Activated CD4-positive, alpha-beta T cell treated with anti-CD3 and anti-CD28 coated beads, Interleukin-2, amount 50 U/mL, for 4 hours (primary cell): ENCODE measurements around the gene RNF213.
"Not testable (repeated sequence)": the region's sequence is repeated elsewhere in the genome, so short reads cannot be mapped to it uniquely, and the experiment has no call there.

Experiments
- DNase-seq, 2 experiments: peaks; one replicate each; pipeline ENCODE4 v3.0.0-alpha.2; 2020

RNF213 gene

DNA sequence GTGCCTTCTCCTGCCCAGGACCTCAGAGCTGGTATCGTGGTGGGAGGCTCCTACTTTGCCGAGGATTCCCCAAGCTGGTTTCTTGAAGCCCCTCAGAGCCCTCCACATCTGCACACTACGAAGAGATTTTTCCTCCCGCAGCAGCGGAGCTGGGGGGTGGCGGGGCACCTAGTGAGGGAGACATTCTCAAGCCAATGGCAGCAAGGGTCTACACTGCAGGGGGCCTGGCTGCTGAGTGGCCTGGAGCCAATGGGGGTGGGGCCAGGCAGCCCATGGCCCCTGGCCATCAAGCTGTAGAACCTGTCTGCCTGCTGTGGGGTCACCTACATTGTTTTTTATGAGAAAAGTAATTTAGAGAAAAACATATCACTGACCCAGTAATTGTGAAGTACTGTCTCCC, 35.4 kb upstream of the RNF213 start:
- DNase-seq: no peak

DNA sequence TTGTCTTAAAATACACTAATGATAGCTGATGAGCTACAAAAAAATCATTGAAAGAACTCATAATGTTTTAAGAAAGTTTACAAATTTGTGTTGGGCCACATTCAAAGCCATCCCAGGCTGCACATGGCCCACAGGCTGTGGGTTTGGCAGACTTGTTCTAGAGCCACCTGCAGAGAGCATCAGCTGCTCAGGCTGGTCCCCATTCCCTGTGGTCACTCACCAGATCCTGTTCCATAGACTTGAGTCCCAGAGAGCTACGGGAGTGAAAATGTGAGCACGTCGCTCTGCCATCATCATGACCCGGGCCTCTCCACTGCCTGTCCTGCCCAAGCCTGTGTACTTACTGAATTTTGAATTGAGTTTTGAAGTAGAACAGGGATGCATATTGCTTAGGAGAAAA, 33.5 kb upstream of the RNF213 start:
- DNase-seq: no peak

DNA sequence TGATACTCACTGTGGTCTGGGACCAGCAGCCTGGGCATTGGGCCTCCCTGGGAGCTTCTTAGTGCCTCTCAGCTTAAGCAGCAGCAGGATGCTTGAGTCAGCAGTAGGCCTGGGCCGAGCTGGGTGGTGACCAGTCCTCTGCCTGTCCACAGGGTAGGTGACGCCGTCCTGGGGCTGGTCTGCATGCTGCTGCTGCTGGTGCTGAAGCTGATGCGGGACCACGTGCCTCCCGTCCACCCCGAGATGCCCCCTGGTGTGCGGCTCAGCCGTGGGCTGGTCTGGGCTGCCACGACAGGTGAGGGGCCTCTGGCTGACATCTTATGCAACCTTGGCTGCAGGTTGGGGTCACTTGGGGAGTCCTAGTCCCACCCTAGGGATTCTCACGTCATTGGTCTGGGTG, 33.0 kb upstream of the RNF213 start:
- DNase-seq: no peak

DNA sequence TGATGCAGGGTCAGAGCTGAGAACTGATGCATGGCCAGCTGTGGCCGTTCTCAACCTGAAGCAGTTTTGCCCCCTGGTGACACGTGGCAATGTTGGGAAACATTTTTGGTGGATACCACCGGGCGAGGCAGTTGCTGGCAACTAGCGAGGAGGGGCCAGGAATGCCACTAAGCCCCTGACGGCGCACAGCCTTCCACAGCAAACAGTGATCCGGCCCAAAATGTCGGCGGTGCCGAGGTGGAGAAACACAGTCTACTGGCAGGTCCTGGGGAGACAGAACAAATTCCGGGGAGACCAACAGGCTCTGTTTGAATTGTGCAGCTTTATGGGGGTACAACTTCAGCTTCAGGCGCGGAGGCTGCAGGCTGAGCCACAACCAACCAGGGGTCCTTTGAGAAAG, 32.2 kb upstream of the RNF213 start:
- DNase-seq: no peak

DNA sequence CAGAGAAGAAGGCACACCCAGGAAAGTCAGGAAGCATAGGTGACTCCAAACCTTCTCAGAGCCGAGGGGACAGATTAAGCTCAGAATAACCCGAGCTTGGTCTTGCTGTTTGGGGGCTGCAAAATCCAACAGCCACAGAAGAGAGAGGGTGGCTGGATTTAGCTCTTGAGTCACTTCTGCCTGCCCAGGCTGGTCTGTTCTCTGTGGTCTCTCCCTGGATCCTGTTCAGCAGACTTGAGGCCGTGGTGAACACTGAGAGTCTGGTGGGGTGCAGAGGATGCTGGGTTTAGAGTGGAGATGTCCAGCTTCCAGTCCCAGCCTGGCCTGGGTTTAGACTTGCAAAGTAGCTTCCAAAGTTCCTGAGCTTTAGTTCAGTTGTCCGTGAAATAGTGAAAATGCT, 31.6 kb upstream of the RNF213 start:
- no peak for DNase-seq

DNA sequence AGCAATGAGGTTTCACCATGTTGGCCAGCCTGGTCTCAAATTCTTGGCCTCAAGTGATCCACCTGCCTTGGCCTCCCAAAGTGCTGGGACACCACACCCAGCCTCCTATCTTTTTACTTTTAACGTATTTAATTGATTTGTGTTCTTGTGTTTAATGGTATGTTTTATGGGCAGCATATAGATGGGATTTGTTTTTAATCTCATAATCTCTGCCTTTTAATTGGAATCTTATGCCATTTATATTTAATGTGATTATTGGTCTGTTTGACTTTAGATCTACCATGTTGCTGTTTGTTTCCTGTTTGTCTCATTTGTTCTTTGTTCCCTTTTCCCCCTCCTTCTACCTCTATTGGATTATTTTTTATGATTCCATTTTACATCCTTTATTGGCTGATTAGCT, 28.2 kb upstream of the RNF213 start:
- DNase-seq: no peak

DNA sequence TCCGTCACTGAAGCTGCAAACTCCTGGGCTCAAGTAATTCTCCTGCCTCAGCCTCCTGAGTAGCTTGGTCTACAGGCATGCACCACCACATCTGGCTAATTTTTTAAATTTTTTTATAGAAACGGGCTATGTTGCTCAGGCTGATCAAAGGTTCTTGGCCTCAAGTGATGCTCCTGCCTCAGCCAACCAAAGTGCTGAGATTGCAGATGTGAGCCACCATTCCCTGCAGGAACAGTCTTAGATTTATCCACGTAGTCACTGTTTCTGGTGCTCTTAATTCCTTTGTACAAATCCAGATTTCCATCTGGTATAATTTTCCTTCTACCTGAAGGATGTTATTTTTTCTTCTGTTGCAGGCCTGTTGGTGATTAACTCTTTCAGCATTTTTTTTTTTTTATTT, 27.4 kb upstream of the RNF213 start:
- no peak for DNase-seq

DNA sequence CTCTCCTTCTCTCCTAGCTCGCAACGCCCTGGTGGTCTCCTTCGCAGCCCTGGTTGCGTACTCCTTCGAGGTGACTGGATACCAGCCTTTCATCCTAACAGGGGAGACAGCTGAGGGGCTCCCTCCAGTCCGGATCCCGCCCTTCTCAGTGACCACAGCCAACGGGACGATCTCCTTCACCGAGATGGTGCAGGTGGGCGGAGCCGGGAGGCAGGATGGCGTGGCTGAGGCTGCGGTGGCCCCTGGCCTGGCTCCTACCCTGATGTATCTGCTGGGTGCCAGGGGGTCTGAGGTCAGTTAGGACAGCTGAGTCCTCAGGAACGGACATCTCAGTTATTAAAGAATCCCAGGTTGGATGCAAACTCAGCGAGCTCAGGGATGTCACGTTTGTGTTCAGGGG, 23.7 kb upstream of the RNF213 start:
- no peak for DNase-seq

DNA sequence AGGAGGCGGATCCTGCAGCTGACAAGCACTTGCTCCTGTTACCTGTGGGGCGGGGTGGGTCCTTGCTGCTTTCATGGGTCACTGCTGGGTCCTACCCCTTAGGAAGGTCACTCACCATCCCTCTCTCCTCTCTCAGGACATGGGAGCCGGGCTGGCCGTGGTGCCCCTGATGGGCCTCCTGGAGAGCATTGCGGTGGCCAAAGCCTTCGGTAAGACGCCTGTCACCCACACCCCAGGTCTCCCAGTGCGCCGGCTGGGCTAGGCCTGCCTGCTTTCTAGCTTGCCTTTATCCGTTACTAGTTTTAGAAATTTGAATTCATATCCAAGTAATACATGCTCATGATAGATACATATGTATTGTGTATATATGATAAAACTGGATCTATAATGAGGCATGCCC, 23.3 kb upstream of the RNF213 start:
- DNase-seq: no peak

DNA sequence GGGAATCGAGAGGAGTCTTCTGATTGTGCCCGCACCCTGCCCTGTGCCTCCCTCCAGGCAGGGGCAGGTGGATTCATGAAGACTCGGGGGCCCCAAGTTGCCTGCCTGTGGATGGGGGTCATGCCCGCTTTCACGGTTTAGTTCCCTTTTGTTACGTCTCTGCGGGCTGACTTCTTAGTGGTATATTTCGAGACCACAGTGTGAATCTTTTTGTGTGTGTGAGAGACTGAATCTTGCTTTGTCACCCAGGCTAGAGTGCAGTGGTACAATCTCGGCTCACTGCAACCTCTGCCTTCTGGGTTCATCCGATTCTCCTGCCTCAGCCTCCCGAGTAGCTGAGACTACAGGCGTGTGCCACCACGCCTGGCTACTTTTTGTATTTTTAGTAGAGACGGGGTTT, 18.1 kb upstream of the RNF213 start:
- no peak for DNase-seq

DNA sequence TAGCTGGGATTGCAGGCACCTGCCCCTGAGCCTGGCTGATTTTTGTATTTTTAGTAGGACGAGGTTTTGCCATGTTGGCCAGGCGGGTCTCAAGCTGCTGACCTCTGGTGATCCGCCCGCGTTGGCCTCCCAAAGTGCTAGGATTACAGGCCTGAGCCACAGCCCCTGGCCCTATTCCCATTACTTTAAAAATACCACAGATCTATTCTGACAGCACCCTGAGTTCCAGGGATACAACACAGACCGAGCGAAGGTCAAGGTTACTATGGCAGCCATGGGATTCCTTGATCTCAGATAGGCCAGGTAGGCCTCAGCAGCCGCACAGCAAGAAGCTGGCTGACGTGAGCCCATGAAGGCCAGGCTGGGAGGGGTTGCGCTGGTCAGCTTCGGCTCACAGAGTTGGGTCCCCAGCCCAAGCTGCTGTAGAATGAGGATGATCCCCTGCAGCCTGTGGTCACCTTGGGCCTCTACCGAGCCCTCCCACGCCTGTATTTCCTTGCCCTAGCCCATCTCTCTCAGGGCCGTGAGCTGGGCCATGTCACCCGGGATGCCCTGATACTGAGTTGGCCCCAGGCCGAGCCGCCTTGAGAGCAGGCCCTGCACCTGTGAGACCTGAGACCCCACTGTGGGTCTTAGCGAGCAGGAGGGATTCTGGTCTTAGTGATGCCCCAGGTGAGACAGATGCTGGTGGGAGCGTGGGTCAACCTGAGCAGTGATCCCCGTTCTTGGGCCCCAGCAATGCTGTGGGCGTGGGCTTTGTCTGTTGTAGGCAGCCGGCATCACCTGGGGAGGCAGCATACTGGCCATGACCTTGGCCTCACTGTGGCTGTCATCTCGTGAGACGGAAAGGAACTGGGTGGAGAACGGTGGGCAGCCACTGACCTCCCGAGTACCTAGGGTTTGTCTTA, 16.9 kb upstream of the RNF213 start:
- DNase-seq: no peak

DNA sequence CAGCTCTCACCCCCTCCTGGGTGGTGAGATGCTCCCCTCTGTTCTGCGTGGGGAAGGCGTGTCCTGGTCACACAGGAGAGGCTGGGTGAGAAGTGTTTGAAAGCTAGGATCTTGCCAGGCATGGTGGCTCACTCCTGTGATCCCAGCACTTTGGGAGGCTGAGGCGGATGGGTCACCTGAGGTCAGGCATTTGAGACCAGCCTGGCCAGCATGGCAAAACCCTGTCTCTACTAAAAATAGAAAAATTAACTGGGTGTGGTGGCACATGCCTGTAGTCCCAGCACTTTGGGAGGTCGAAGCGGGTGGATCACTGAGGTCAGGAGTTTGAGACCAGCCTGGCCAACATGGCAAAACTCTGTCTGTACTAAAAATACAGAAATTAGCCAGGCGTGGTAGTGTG, 16.2 kb upstream of the RNF213 start:
- not testable (repeated sequence) for DNase-seq

DNA sequence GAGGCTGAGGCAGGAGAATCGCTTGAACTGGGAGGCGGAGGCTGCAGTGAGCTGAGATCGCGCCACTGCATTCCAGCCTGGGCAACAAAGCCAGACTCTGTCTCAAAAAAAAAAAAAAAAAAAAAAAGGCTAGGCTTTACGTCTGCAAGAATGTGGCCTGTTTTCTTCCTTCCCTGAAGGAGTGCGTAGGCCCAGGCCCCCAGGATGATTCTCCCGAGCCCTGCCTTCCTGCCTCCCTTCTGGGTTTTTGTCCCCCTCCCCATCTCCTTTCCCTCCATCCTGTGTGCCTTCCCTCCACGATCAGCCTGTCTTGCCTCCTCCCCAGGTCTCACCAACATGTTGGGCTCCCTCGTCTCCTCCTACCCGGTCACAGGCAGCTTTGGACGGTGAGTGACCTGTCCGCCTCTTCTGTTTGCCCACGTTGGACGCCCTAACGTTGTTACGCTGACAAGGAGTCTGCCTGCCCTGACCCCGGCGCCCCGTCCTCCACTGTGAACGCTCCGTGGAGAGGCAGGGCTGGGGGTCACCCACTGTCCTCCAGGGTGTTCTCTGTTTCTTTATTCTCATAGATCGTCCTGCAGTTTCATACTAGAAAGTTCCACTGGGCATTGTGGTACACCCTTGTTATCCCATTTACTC, 15.7 kb upstream of the RNF213 start:
- DNase-seq: no peak

DNA sequence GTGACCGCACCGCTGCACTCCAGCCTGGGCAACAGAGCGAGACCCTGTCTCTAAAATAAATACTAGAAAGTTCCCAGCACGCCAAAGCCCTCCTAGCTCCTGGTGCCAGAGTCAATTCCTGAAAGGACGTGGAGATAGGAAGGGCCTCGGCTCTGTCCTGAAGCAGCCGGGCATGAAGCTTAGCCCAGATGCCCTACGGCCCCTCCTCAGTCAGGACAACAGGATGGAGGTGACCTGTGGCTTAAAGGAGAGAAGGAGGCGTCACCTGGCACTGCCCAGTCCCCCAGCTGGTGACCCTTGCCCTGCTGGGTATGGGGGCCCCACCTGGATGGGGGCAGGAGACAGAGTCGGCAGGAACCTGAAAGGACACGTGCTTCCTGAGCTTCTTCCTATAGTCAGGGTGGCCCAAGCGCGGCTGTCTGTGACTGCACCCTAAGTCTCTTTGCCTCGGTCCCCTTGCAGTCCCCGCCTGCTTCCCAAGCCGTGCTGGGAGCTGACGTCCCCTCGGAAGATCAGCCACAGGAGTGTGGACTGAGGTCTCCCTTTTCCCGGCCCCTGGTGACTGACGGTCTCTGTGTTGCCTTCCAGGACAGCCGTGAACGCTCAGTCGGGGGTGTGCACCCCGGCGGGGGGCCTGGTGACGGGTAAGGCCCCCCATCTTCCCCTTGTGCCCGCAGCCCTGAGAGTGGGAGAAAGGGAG, 14.9 kb upstream of the RNF213 start:
- DNase-seq: no peak

DNA sequence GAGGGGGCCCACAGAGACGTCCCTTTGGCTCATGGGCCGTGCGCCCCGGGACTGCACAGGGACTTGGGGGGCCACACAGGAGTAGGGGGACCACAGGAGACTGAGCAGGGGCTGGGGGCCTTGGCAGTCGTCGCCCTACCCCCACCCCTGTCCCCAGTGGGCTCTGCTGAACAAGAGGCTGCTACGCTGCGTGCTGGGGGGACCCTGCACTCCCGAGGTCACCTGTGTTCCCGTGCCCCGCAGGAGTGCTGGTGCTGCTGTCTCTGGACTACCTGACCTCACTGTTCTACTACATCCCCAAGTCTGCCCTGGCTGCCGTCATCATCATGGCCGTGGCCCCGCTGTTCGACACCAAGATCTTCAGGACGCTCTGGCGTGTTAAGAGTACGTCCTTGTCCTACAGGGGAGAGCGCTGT, 14.4 kb upstream of the RNF213 start:
- DNase-seq: no peak

DNA sequence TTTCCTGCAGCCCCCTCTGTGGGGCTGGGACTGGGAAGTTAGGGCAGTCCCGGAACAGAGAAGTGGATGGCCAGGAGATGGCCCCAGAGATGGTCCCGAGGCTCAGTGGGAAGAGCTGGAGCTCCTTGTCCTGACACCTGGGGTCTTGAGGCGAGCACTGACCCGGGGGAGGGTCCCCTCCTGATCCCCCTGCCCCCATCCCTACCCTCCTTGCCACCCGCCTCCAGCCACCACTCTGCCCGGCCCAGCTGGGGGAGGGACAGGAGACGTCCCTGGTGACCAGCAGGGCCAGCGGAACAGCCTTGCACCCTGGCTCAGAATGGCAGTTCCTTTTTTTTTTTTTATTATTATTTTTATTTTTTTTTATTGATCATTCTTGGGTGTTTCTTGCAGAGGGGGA, 13.9 kb upstream of the RNF213 start:
- no peak for DNase-seq

DNA sequence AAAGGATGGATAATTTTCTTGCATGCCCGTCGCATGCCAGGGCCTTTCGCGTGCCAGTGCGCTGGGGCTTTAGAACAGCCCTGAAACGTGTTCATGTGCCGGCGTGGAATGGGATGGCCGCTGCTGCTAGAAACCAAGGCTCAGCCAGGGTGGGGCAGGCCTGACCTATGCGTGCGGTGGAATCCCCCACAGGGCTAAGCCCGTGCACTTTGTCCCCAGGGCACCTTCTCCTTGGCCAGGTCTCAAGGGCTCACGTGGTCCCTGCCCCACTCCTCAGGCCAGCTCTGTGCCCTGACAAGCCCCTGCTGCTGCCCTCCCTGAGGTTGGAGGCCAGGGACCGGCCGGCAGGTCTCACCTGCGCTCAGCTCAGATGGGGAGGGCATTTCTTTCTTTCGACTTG, 13.1 kb upstream of the RNF213 start:
- DNase-seq: no peak

DNA sequence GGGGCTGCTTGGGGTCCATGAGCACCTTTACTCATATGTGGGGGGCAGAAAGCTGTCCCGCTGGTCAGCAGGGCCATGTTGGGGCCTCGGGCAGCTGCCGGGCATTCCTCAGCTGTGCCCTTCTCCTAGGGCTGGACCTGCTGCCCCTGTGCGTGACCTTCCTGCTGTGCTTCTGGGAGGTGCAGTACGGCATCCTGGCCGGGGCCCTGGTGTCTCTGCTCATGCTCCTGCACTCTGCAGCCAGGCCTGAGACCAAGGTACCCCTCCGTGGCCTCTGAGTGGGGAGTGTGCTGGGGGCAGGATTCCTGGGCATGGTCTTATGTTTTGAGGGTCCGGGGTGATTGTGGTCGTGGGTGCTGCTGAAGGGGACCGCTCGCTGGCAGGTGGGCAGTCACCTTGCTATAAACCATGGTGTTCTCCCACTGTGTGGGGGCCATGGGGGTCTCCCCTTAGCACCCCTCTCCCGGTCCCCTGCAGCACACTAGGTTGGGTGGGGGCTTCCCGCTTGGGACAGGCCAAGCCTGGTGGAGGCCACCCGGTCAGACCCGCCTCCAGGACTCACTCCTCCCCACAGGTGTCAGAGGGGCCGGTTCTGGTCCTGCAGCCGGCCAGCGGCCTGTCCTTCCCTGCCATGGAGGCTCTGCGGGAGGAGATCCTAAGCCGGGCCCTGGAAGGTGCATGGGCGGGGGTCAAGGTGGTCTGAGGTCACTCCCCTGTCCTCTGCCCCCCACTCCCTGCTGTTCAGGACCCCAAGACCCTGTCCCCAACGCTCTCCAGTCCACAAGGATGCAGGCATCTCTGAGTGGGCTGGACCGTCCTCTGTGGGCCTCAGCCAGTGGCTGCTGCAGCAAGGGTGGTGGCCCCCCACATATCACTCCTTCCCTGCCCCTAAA, 12.4 kb upstream of the RNF213 start:
- DNase-seq: no peak

DNA sequence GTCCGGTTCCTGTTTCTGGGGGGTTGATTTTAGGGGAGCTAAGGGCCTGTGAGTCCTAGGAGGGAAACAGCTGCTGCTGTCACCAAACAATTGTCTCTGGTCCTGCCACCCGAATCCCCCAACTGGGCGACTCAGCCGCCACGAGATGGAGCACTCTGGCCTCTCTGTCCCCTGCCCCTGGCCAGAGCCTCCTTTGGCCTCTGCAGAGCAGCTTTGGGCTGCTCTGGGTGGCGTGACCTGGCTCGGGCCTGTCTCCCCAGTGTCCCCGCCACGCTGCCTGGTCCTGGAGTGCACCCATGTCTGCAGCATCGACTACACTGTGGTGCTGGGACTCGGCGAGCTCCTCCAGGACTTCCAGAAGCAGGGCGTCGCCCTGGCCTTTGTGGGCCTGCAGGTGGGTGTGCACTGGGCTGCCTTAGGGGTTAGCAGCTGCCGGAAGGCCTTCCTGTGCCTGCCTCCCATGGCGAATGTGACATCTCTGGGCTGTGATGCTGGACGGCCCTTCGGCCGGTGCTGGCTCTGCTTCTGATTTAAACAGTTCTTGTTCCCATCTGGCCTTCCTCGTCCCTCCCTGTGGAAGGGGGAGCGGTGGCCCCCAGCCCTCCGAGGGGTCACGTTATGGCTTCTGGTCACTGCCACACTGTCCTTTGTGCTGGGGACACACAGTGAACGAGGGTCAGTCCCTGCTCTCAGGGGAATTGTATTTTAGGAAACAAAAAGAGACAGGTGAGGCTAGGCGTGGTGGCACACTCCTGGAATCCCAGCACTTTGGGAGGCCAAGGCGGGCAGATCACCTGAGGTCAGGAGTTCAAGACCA, 11.6 kb upstream of the RNF213 start:
- DNase-seq: no peak

DNA sequence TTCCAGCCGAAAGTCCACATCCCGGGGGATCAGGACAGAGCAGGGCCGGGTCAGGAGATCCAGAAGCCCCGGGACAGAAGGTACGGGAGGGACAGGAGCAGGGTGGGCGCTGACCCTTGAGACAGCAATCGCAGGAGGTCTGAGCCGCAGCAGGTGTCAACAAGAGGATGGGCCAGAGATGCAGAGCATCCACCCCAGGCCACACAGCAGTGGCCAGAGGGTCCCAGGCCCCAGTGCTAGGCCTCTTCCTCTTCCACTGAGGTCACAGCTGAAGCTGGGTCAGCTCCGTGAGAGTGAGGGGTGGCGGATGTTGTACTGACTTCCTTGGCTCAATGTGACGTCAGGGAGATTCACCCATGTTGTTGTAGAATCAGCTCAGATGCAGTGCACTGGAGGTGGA, 8.7 kb upstream of the RNF213 start:
- no peak for DNase-seq

DNA sequence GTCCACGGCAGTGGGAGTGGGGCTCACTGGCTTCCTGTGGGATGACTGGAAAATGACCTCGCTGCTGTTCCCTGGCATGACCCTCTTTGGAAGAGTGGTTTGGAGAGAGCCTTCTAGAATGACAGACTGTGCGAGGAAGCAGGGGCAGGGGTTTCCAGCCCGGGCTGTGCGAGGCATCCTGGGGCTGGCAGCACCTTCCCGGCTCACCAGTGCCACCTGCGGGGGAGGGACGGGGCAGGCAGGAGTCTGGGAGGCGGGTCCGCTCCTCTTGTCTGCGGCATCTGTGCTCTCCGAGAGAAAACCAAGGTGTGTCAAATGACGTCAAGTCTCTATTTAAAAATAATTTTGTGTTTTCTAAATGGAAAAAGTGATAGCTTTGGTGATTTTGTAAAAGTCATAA, 7.8 kb upstream of the RNF213 start:
- DNase-seq: peak; percentile 90
